Fibroblast of mammary gland (primary cell): ENCODE results near the gene C11orf42.
A peak's percentile ranks its signal among the peaks of the same experiment; 100 is the strongest.

Experiments used
- DNase-seq: peaks from one replicate; pipeline ENCODE4 v3.0.0-alpha.2; 2010; ENCODE audit warnings: low read depth
- H3K4me3 ChIP-seq: 2 replicates; pipeline ENCODE4 v1.5.1; 2011; ENCODE audit warnings: low read depth, mild to moderate bottlenecking, low read length, moderate library complexity; ENCODE audit not compliant: control insufficient read depth
- TF ChIP-seq, protein P1 (sequence below): conservative IDR thresholded peaks from 2 replicates; pipeline ENCODE4 v1.5.1; 2011; ENCODE audit warnings: low read depth, low read length, inconsistent platforms; ENCODE audit not compliant: control insufficient read depth, insufficient read depth

The C11orf42 gene, protein sequence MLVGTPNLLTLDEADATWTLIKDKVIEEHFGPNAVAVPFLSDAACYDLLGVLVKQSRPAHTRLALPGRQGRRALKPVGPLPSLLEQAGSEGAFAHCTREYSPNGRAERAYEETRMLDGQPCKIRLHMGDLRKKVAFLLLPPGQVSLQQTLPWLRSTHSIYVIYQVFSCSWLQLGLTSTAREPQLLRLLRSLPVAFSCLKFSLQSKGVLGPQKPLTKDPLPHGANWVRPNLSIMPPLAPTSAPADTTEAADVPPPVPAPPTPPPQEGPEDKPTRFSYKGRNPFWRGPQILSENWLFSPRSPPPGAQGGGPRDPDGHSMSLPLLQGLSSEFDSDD

DNA sequence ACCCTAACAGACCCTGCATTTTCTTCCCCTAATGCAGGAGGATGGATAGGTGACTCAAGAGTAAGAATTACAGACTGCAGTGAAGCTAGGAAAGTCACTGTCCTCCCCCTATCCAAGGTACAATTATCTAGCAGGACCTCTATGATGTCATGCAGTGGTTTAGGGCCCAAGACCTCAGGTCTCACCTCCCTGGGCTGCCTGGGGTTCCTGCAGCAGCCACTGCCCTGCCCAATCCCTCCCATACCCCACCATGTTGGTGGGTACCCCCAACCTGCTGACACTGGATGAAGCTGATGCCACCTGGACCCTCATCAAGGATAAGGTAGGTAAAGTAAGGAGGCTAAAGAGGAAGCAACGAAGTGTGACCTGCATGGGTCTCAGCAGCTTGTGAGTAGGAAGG, at the start of gene C11orf42:
TSS of gene C11orf42 (plus strand) at position 192 of the 400 bp plus-strand sequence. CDS start at position 251, 59 bp downstream.
- TF ChIP-seq, protein P1, sequence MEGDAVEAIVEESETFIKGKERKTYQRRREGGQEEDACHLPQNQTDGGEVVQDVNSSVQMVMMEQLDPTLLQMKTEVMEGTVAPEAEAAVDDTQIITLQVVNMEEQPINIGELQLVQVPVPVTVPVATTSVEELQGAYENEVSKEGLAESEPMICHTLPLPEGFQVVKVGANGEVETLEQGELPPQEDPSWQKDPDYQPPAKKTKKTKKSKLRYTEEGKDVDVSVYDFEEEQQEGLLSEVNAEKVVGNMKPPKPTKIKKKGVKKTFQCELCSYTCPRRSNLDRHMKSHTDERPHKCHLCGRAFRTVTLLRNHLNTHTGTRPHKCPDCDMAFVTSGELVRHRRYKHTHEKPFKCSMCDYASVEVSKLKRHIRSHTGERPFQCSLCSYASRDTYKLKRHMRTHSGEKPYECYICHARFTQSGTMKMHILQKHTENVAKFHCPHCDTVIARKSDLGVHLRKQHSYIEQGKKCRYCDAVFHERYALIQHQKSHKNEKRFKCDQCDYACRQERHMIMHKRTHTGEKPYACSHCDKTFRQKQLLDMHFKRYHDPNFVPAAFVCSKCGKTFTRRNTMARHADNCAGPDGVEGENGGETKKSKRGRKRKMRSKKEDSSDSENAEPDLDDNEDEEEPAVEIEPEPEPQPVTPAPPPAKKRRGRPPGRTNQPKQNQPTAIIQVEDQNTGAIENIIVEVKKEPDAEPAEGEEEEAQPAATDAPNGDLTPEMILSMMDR = no peak
- DNase-seq = no peak
- no peak within 1 kb of the TSS for H3K4me3 ChIP-seq

DNA sequence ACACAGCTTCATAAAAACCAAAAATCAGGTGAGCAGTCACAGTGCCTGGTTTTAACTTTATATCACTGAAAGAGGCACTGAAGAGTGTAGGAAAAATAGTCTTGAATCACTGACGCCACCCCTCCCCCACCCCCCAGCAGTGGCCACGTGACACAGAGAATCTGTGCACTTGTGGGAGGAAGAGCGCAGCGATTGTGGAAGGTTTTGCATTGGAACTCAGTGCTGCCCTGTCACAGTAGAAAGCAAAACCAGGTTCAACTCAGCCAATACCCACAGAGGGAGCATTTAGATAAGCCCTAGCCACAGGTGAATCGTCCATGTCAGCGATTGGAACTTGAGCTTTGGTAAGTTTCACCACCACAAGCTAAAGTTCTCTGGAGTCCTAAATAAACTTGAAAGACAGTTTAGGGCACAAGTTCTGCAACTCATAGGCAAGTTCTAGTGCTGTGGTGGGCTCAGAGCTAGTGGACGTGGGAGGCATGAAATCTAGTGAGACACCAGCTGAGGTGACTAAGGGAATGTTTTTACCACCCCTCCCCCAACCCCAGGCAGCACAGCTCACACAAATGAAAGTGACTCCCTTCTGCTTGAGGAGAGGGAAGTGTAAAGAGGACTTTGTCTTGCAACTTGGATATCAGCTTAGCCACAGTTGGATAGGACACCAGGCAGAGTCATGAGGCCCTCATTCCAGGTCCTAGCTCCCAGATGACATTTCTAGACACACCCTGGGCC, 48.6 kb upstream of the C11orf42 start:
- H3K4me3 ChIP-seq = no peak overlapping the region
- no peak for DNase-seq
- TF ChIP-seq, protein P1 = no peak

DNA sequence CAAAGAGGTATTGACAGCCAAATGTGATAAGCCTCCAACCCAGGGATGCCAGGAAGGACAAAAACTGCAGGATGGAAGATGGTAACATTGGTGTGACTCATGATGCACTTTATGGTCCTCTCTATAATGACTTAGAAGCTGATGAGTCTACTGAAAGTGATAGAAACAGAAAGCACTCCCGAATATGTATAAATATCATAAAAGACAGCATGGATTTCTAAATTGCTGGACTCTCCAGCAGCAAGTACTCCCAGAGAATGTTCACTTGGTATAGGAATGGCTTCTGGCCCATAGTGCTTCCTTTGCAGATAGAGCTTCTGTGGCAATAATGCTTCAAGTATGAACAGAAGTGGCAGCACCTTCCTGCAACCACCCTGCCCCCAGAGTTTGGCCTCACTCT, 35.1 kb upstream of the C11orf42 start, which contains the start of gene OR52B2:
TSS of gene OR52B2 (minus strand) at position 101 of the 400 bp plus-strand sequence. CDS start at position 101, 0 bp downstream.
- DNase-seq = no peak
- H3K4me3 ChIP-seq = no peak within 1 kb of the TSS
- TF ChIP-seq, protein P1 = no peak

DNA sequence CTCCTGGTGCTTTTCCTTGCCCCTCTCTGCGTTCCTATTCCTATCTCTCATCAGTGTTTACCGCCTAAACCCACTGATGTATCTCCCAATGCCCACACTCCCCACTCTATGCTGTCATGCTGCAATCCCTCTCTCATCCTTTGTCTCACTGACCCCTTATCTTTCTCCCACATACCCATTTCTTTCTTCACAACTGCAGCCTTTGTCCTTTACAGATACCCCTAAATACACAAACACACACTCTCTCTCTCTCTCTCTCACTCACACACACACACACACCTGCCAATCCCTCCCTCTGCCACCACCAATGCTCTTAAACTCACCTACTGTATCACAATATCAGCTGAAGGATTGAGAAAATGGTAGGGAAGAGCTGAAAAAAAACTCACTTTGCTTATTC, 29.9 kb upstream of the C11orf42 start:
- no peak for DNase-seq
- TF ChIP-seq, protein P1 = no peak
- no peak overlapping the region for H3K4me3 ChIP-seq

DNA sequence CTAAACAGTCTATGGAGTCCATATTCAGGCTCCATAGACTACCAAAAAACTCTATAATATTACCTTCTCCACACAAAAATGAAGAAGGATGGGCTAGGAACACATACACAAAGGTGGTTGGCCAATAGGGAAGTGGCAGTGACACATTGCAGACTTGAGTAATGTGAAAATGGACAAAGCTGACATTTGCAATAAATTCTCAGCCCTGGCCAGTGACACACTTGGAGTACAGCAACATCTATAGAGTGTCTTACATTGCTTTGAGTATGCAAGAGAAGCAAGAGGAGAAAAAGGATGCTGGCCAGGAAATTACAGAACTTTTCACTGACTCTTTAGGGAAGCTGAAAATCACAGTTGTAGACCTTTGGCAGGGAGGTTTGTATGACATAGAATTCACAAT, 13.6 kb upstream of the C11orf42 start:
- TF ChIP-seq, protein P1 = no peak
- H3K4me3 ChIP-seq = no peak overlapping the region
- DNase-seq = no peak

DNA sequence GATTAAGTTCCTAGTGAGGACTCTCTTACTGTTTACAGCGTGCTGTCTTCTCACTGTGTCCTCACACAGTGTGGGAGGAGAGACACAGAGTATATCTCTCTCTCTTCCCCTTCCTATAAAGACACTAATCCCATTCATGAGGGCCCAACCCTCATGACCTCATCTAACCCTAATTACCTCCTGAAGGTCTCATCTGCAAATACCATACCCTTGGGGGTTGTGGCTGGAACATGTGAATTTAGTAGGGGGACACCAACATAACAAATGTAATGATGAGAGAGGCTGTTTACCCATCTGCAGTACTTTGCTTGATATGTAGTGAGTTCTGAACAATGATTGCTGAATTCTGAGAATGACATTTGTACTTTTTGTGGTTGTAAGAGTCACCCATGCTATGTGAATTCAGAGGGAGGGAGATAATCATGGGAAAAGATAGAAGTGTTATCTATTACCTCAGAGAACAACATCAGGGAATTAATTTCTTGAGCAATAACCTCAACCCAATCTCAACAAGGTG, 11.2 kb upstream of the C11orf42 start:
- peak; percentile 5 for DNase-seq
- TF ChIP-seq, protein P1 = no peak

More for the DNA sequence above, 11.2 kb upstream of the C11orf42 start:
- no peak overlapping the region for H3K4me3 ChIP-seq
